Left lung (tissue), 10 donors: ENCODE results near the gene C8A. TPM values are rescaled to one million over a fixed set of nuclear protein-coding genes. Genes with fewer than 3 reads are reported as not detected.

Experiments used
- ATAC-seq: fragments of 200-7000 bp; cut with Tn5 transposase; one replicate; pipeline ENCODE4 v1.9.1; 2020; ENCODE audit warnings: moderate library complexity
- DNase-seq, 4 donors: peaks; one replicate each; pipeline ENCODE4 v3.0.0-alpha.2; 2013 to 2020
- H3K27ac ChIP-seq, 2 donors: fragments of 200-600 bp; sonication (generic) in 1 of 2; one replicate each; pipeline versions ENCODE4 v1.5.0 to v1.8.0; 2020 to 2021
- H3K27me3 ChIP-seq, 2 donors: fragments of 200-600 bp; sonication (generic) in 1 of 2; one replicate each; pipeline versions ENCODE4 v1.5.0 to v1.8.0; 2020 to 2021
- H3K36me3 ChIP-seq, 2 donors: fragments of 200-600 bp; sonication (generic) in 1 of 2; one replicate each; pipeline versions ENCODE4 v1.5.0 to v1.8.0; 2020 to 2021
- H3K4me1 ChIP-seq, 2 donors: fragments of 200-600 bp; one replicate each; pipeline ENCODE4 v1.8.0; 2021
- H3K4me3 ChIP-seq, 2 donors: fragments of 200-600 bp; sonication (generic) in 1 of 2; one replicate each; pipeline versions ENCODE4 v1.5.0 to v1.8.0; 2020 to 2021; ENCODE audit warnings: mild to moderate bottlenecking in 1 of 2
- H3K9me3 ChIP-seq, 2 donors: fragments of 200-600 bp; sonication (generic) in 1 of 2; one replicate each; pipeline versions ENCODE4 v1.5.0 to v1.8.0; 2020 to 2021
- CTCF ChIP-seq, 2 donors: fragments of 200-600 bp; sonication (generic) in 1 of 2; IDR thresholded peaks; one replicate each; pipeline versions ENCODE4 v1.5.0 to v1.8.0; 2021; ENCODE audit warnings: antibody characterized with exemption in 2 of 2
- intact Hi-C, 2 donors: fragments of 100-400 bp; cut with DNase I; formaldehyde crosslinking; loops; one replicate each; pipeline versions ENCODE4 v1.11.2 to v1.14.2; 2022
- polyA plus RNA-seq, 6 donors: library from polyadenylated mRNA; unstranded; fragments of 120-200 nt; gene quantifications; one replicate each; pipeline ENCODE4 v1.2.1, GENCODE V29; 2013; ENCODE audit not compliant: insufficient read length in 6 of 6
- total RNA-seq, 2 donors: library from RNA; stranded (reverse); fragmentation: NEBNext Ultra II Directional; extraction: Animal tissue kit (Norgen Biotek cat#: 25700); gene quantifications; one replicate each; pipeline ENCODE4 v1.2.1, GENCODE V29; 2021
- donor health status: DM: no; HTN: yes; CAD: no.
- donor health status: DM: no; HTN: no; CAD: no.

C8A gene
- total and polyA plus RNA-seq, 8 donors, result 0.09 TPM; not detected in 7

- no peak overlapping the region for H3K4me3 ChIP-seq
- ATAC-seq (no peak), DNase-seq (no peak)
- no peaks in the 10 kb centered on the region for H3K9me3 ChIP-seq
- TF ChIP-seq CTCF (IDR thresholded peaks at IDR 0.05), result no peak
- H3K27ac ChIP-seq, result no peak overlapping the region
- no peaks in the 10 kb centered on the region for H3K4me1 ChIP-seq
- H3K36me3 ChIP-seq, result no peaks in the 10 kb centered on the region
- H3K27me3 ChIP-seq, result peaks cover 0 to 7% of the 10 kb centered on the region in 2 donors
- intact Hi-C loops, result no loop called here
These were observed 12.1 kb downstream of the C8A start for GRCh38 chr1:56866656-56867055.

- intact Hi-C loops, result no loop called here
- DNase-seq (peak in 1 of 4 donors; percentile 4), ATAC-seq (no peak)
These were observed 12.9 kb downstream of the C8A start for GRCh38 chr1:56867491-56867890.

GRCh38 chr1:56868761-56869160 is 14.2 kb downstream of the C8A start:
- Histone ChIP-seq H3K27ac (no peak overlapping the region), H3K9me3 (no peaks in the 10 kb centered on the region), H3K4me3 (no peak overlapping the region), H3K4me1 (no peaks in the 10 kb centered on the region), H3K27me3 (peaks cover 0 to 7% of the 10 kb centered on the region in 2 donors), H3K36me3 (no peaks in the 10 kb centered on the region)
- TF ChIP-seq CTCF (IDR thresholded peaks at IDR 0.05), result no peak
- DNase-seq, result no peak
- no peak for ATAC-seq
- intact Hi-C loops, result no loop called here

More at GRCh38 chr1:56867491-56867890, 12.9 kb downstream of the C8A start:
- Histone ChIP-seq H3K27ac (no peak overlapping the region), H3K4me1 (no peaks in the 10 kb centered on the region), H3K36me3 (no peaks in the 10 kb centered on the region), H3K9me3 (no peaks in the 10 kb centered on the region), H3K4me3 (no peak overlapping the region), H3K27me3 (peaks cover 0 to 7% of the 10 kb centered on the region in 2 donors)
- no peak for TF ChIP-seq CTCF (IDR thresholded peaks at IDR 0.05)

- Histone ChIP-seq H3K4me3 (no peak overlapping the region), H3K27ac (no peak overlapping the region), H3K9me3 (no peaks in the 10 kb centered on the region), H3K36me3 (no peaks in the 10 kb centered on the region), H3K27me3 (peaks cover 0 to 7% of the 10 kb centered on the region in 2 donors), H3K4me1 (no peaks in the 10 kb centered on the region)
- peak in 2 of 4 donors; percentile 4 to 23 for DNase-seq
- ATAC-seq, result no peak
- intact Hi-C loops, result no loop called here
- no peak for TF ChIP-seq CTCF (IDR thresholded peaks at IDR 0.05)
These were observed 18.0 kb downstream of the C8A start for GRCh38 chr1:56872597-56872996.

GRCh38 chr1:56873213-56873612 is 18.6 kb downstream of the C8A start:
- Histone ChIP-seq H3K27ac (no peak overlapping the region), H3K36me3 (no peaks in the 10 kb centered on the region), H3K9me3 (no peaks in the 10 kb centered on the region), H3K4me3 (no peak overlapping the region), H3K4me1 (no peaks in the 10 kb centered on the region), H3K27me3 (peaks cover 0 to 7% of the 10 kb centered on the region in 2 donors)
- intact Hi-C loops, result no loop called here
- no peak for TF ChIP-seq CTCF (IDR thresholded peaks at IDR 0.05)
- no peak for ATAC-seq
- no peak for DNase-seq
